RWPE2 (cell line): ENCODE results near the gene VDR.

Source experiments
- ATAC-seq: fragments of 200-7000 bp; cut with Tn5 transposase; 3 replicates; pipeline ENCODE4 v1.9.1; 2021; ENCODE audit warnings: low read depth
- DNase-seq: peaks from one replicate; pipeline ENCODE4 v3.0.0-alpha.2; 2020; ENCODE audit warnings: low spot score
- H3K27ac ChIP-seq: fragments of 450-650 bp; 2 replicates; pipeline ENCODE4 v1.5.1; 2017; ENCODE audit warnings: mild to moderate bottlenecking; ENCODE audit not compliant: poor library complexity, severe bottlenecking
- H3K27me3 ChIP-seq: fragments of 250-450 bp; sonication (Bioruptor Pico); 2 replicates; pipeline ENCODE4 v1.5.1; 2021; ENCODE audit warnings: mild to moderate bottlenecking, moderate library complexity; ENCODE audit not compliant: insufficient read depth, poor library complexity, severe bottlenecking
- H3K36me3 ChIP-seq: fragments of 250-450 bp; sonication (Bioruptor Pico); 2 replicates; pipeline ENCODE4 v1.5.1; 2020; ENCODE audit warnings: low read depth, mild to moderate bottlenecking, moderate library complexity
- H3K4me1 ChIP-seq: fragments of 250-450 bp; sonication (Bioruptor Pico); 2 replicates; pipeline ENCODE4 v1.5.1; 2021; ENCODE audit warnings: mild to moderate bottlenecking, moderate library complexity; ENCODE audit not compliant: insufficient read depth, poor library complexity, severe bottlenecking
- H3K4me3 ChIP-seq: fragments of 250-450 bp; sonication (Bioruptor Pico); 2 replicates; pipeline ENCODE4 v1.5.1; 2021; ENCODE audit warnings: mild to moderate bottlenecking, moderate library complexity; ENCODE audit not compliant: severe bottlenecking
- H3K9me3 ChIP-seq: fragments of 250-450 bp; sonication (Bioruptor Pico); 2 replicates; pipeline ENCODE4 v1.5.1; 2021; ENCODE audit warnings: mild to moderate bottlenecking, moderate library complexity; ENCODE audit not compliant: severe bottlenecking
- CTCF ChIP-seq: fragments of 450-650 bp; IDR thresholded peaks from one replicate; pipeline ENCODE4 v1.5.1; 2017; ENCODE audit warnings: mild to moderate bottlenecking, moderate library complexity; ENCODE audit not compliant: poor library complexity, severe bottlenecking

The VDR gene

GRCh38 chr12:47860279-47860841, 44.4 kb downstream of the VDR start:
- Histone ChIP-seq H3K27me3 (no peaks in the 10 kb centered on the region), H3K36me3 (peaks cover 50% of the 10 kb centered on the region), H3K4me1 (peaks cover 46% of the 10 kb centered on the region), H3K27ac (peak overlapping the region; percentile 67), H3K9me3 (no peaks in the 10 kb centered on the region), H3K4me3 (no peak overlapping the region)
- ATAC-seq (no peak), DNase-seq (no peak)
- TF ChIP-seq CTCF, result no peak

- H3K9me3 ChIP-seq, result no peaks in the 10 kb centered on the region
- DNase-seq, result peak; percentile 77
- peak overlapping the region; percentile 67 for H3K27ac ChIP-seq
- peaks cover 38% of the 10 kb centered on the region for H3K4me1 ChIP-seq
- ATAC-seq, result peak; percentile 85
- no peak for TF ChIP-seq CTCF
- no peak overlapping the region for H3K4me3 ChIP-seq
- H3K27me3 ChIP-seq, result no peaks in the 10 kb centered on the region
- peaks cover 66% of the 10 kb centered on the region for H3K36me3 ChIP-seq
These were observed 46.1 kb downstream of the VDR start for GRCh38 chr12:47858511-47859266.

- H3K9me3 ChIP-seq, result no peaks in the 10 kb centered on the region
- peaks cover 69% of the 10 kb centered on the region for H3K36me3 ChIP-seq
- H3K27me3 ChIP-seq, result no peaks in the 10 kb centered on the region
- H3K4me3 ChIP-seq, result no peak overlapping the region
- peaks cover 26% of the 10 kb centered on the region for H3K4me1 ChIP-seq
- H3K27ac ChIP-seq, result no peak overlapping the region
- no peak for TF ChIP-seq CTCF
- ATAC-seq (no peak), DNase-seq (no peak)
These were observed 47.8 kb downstream of the VDR start for GRCh38 chr12:47856721-47857575.

- no peak overlapping the region for H3K27ac ChIP-seq
- peaks cover 26% of the 10 kb centered on the region for H3K4me1 ChIP-seq
- no peaks in the 10 kb centered on the region for H3K27me3 ChIP-seq
- TF ChIP-seq CTCF, result no peak
- no peak for ATAC-seq
- no peak overlapping the region for H3K4me3 ChIP-seq
- DNase-seq, result no peak
- H3K36me3 ChIP-seq, result peaks cover 66% of the 10 kb centered on the region
- no peaks in the 10 kb centered on the region for H3K9me3 ChIP-seq
These were observed 48.7 kb downstream of the VDR start for GRCh38 chr12:47856094-47856493.
